Activated CD4-positive, alpha-beta T cell treated with anti-CD3 and anti-CD28 coated beads, Interleukin-2, Interleukin-6, amounts not matched to agents 100 ng/mL and 50 ng/mL, durations not matched to agents 16 hours and 8 hours (primary cell): Measurements from ENCODE around the gene SPAG9.
"Not testable (repeated sequence)": the region's sequence is repeated elsewhere in the genome, so short reads cannot be mapped to it uniquely, and the experiment has no call there.

Source experiments
- DNase-seq: peaks from one replicate; pipeline ENCODE4 v3.0.0-alpha.2; 2020

SPAG9 gene

DNA sequence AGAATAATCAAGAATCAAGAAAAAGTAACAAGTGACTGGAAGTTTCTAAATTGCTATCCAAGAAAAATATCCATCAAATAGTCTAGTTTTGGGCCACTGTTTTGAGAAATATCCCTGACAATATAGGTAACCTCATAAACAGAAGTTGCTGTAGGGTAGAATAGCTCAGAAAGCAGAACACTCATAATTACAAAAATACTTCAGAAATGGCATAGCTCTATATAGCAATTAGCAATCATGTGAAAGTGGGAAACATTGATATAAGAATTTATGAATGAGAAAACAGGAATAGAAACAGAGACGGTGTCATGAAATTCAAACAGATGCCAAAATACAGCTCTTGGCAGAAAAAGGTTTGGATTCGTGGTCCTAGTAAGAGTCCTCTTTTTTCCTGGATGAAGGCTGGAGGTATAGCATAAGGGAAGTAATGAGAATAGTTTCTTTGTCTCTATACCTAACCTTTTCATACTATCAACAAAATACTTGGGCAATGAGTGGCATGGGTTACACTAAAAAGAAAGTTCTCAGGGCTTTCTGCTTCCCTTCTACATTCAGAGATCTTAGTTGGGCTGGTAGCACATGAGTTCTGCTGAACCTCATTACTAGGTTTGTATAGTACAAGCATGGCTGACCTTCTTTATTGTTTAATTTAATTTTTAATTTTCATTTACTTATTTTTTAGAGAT, 33.5 kb downstream of the SPAG9 start:
- no peak for DNase-seq

DNA sequence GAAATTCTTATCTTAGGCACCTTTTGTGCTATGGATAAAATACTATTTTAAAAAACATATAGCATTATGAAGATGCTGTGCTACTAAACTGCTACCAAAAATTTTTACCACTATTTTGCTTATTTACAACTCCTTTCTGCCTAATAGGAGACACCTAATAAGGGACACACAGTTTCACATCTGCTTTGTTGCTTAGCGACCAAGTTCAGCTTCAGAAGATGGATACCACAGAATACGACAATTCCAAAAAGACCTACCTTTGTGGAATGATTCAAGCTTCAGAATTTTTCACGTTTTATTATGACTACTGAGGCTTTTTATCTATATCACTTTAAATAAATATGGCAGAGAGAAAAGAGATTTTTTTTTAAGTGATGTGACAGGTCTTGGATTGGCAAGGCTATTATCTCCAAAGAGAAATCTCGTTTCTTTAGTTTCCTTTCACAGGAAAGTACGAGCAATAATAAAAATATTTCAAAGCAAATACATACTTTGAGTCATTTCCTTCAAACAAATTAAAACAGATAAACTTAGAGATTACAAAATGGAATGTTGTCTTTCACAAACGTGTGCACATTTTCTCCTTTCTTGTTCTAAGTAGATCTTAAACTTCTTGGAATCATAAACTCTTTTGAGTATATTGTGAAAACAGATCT, 35.4 kb downstream of the SPAG9 start:
- no peak for DNase-seq

- no peak for DNase-seq
Observed at GRCh38 chr17:51083981-51084380, 36.7 kb downstream of the SPAG9 start.

DNA sequence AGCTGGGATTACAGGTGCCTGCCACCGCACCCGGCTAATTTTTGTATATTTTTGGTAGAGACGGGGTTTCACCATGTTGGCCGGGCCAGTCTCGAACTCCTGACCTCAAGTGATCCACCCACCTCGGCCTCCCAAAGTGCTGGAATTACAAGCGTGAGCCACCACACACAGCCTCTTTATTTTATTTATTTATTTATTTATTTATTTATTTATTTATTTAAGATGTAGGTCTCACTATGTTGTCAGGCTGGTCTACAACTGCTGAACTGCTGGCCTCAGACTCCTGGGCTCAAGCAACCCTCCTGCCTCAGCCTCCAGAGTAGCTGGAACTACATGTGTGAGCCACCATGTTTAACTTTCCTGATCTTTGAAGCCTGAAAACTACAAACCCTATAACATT, 37.3 kb downstream of the SPAG9 start:
- DNase-seq, result not testable (repeated sequence)

- no peak for DNase-seq
Observed at GRCh38 chr17:51079049-51079448, 41.6 kb downstream of the SPAG9 start.

- no peak for DNase-seq
Observed at GRCh38 chr17:51078009-51078592, 42.6 kb downstream of the SPAG9 start.

DNA sequence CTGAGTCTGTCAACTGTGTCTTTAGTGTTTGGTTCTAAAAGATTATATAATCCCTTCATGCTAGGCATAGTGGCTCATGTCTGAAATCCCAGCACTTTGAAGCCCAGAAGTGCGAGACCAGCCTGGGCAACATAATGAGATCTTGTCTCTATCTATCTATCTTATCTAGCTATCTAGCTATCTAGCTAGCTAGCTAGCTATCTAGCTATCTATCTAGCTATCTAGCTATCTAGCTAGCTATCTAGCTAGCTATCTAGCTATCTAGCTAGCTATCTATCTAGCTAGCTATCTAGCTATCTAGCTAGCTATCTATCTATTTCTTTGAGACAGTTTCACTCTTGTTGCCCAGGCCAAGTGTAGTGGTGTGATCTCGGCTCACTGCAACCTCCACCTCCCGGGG, 43.8 kb downstream of the SPAG9 start:
- DNase-seq, result no peak

GRCh38 chr17:51071556-51071955, 49.1 kb downstream of the SPAG9 start:
- no peak for DNase-seq

GRCh38 chr17:51065466-51065865, 55.2 kb downstream of the SPAG9 start:
- DNase-seq, result no peak

GRCh38 chr17:51064061-51064735, 56.5 kb downstream of the SPAG9 start:
- no peak for DNase-seq

DNA sequence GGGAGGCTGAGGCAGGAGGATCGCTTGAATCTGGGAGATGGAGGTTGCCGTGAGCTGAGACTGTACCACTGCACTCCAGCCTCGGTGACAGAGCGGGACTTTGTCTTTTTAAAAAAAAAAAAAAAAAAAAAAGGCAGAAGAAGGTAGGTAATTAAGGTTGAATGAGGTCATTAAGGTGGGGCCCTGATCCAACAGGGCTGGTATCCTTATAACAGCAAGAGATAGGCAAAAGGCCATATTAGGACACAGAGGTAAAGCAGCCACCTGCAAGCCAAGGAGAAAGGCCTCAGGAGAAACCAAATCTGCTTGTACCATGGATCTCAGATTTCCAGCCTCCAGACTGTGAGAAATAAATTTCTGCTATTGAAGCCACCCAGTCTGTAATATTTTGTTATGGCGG, 60.3 kb downstream of the SPAG9 start:
- no peak for DNase-seq

DNA sequence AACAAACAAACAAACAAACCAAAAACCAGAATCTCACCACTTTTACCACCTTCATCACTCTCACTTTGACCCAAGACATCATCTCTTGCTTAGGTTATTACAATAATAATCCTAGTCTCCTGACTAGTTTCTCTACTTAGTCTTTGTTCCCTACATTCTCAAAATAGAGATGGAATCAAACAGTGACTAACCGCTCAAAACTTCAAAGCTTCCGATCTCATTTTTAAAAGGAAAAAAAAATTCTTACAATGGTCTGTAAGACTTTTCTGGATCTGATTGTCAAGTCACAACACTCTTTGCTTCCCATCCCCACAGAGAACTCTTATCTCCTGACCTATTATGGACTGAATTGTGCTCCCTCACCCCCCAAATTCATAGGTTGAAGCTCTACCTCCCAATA, 60.9 kb downstream of the SPAG9 start:
- no peak for DNase-seq

GRCh38 chr17:51057534-51057933, 63.1 kb downstream of the SPAG9 start:
- DNase-seq, result no peak

- DNase-seq, result peak; percentile 36
Observed at GRCh38 chr17:51056813-51057510, 63.7 kb downstream of the SPAG9 start.

- no peak for DNase-seq
Observed at GRCh38 chr17:51054748-51055147, 65.9 kb downstream of the SPAG9 start.

DNA sequence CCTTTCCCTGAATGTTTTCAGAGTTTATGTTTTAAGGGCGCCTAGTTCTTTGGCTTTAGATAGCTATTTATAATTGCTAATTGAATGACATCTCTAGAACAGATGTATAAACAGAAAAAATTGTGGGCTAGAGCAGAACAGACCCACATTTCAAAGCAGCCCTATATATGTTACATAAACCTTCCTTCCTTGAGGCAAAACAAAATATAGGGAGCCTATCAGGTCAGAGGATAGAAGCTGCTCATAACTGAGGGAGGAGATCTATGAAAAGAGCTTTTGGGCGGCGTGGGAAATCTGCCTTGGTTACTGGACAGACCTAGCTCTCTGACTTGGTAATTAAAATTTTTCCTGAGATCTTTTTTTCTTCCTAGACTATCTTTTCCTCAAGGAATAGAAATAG, 68.4 kb downstream of the SPAG9 start:
- no peak for DNase-seq

DNA sequence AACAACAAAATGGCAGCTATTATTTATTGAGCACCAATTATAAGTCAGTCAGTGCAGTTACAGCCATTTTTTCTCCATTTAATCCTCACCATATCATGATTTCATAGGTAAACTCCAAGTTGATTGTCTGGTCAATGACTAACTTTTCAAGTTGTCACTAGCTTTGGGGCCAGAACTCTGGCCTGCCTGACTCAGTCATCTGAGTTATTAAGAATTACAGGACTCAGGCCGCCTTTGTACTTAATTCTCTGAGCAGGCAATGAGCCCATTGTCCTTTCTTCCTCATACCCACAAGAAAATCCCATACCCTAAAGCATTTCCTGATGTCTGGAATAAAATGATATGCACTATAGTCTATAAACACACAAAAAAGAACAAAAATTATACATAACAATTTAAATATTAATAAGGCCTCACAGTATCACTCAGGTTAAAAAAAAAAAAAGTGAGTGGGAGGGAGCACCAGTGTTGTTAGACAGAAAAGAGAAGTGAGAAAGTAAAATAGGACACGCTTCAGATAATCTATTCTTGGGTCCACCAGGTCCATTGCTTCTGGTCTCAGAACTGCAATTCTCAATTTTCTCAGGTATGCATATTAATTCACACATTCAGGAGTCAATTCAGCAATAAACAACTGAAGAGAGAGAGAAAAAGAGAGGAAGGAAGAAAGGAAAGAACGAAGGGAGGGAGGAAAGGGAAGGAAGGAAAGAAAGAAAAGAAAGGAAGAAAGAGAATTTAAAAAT, 70.2 kb downstream of the SPAG9 start:
- DNase-seq, result no peak

DNA sequence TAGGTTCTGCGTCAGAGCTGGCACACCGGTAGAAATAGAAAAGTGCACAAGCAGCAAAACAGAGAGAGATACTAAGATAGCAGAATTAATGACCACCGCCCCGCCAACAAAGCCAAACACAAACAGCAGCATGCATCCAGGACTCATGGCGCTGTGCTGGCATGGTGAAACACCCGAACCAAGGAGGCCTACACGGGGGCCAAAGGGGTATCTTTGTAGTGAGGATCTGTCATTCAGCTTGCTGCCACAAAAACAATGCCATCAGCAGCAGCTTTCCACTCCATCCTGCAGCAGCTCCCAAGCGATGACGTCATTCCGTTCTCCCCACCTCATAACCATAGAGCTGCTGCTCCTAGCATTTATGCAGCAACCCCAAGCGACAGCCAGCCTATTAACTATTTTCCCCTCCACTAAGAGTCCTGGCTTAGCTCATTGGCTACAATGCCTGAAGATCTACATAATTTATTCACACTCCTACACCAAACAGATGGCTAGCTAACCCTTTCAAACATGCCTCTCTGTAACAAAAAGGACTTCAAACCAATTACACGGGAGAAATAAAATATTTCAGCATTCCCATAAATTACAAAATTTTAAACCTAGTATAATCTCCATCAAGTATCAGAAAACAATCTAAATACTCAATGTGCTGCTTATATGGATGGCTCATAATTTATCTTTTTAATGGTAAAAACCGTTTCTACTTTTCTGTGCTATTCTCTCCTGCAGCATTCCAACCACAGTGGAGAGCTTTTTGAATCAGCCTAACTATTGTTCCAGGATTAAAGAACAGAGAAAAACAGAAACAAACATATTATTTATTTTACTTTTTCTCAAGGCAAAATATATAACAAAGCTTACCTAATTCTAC, 73.9 kb downstream of the SPAG9 start:
- no peak for DNase-seq

DNA sequence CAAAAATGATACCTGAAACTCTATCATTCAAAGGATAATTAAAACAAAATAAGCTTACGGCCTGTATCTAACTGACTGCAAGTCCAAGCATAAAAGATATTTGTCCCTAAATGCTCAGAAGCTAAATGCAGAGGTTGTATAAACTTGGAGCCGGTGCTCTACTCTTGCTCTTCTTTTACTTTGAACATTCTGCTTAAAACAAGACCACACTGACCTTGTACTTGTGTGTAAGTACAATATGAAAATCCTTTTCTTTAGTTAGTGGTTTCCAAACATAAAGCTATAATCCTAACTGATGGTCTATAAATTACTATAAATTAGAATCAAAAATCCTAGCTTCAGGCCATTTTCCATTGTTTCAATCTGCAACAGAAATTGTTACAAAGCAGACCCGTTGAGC, 74.6 kb downstream of the SPAG9 start:
- no peak for DNase-seq

- no peak for DNase-seq
Observed at GRCh38 chr17:51045621-51046020, 75.0 kb downstream of the SPAG9 start.

DNA sequence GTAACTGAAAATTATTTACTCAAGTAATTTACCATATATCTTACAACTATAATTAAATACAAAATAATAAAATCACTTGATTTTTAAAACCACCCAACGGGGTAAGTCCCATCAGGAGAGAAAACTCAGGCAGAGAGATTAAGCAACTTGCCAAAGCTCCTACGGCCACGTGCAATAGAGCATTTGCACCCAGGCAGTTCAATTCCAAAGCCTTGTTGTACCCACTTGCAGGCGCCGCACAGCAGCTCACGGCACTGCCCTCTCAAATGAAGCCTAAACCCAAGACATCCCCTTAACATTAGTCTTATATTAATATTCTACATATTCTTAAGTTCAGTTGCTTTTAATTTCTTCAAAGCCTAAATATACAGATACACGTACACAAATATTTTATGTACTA, 75.7 kb downstream of the SPAG9 start:
- DNase-seq, result no peak

DNA sequence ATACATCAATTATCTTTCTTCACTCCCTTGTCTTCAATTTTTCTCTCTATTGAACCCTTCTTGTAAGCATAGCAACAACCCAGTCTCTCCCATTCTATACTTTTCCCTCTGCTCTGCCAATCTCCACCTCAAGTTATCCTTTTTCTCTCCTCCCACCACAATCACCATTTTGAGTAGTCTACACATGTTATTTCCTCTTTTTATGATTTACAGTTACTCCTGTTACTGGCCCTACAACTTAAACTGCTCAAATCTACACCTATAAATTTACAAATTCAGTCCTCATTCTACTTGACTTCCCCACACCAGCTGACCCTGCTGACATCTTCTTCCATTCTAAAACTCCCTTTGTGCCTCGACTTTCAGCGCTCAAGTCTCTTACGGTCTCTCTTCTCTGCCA, 84.6 kb downstream of the SPAG9 start:
- no peak for DNase-seq
